ENCODE results near the gene CTDNEP1. TPM values are rescaled to one million over a fixed set of nuclear protein-coding genes. Genes with fewer than 3 reads are reported as not detected.

The CTDNEP1 gene
- total RNA-seq, 3 donors from 2014 or later (not counting 1 experiment from before 2014, with no cell fraction given), result 127 to 139 (median 131) TPM

- no peak overlapping the region for H3K27ac ChIP-seq (ENCODE audit: low read length)
- DNase-seq (no peak), ATAC-seq (no peak)
- H3K36me3 ChIP-seq (ENCODE audit: control insufficient read depth, insufficient read depth, low read length), result peaks cover 11% of the 10 kb centered on the region
- H3K9me3 Mint-ChIP-seq, result no peaks in the 10 kb centered on the region
- no peak overlapping the region for H3K4me3 ChIP-seq (ENCODE audit: low read length)
- no peaks in the 10 kb centered on the region for H3K9me3 ChIP-seq (ENCODE audit: control insufficient read depth, insufficient read depth, low read length)
- H3K4me1 ChIP-seq (ENCODE audit: control insufficient read depth, insufficient read depth, low read length), result peaks cover 55% of the 10 kb centered on the region
- peaks cover 0 to 14% of the 10 kb centered on the region in 2 donors for H3K27me3 Mint-ChIP-seq (ENCODE audit: low read depth in 2 of 2)
- H3K27ac Mint-ChIP-seq, result peak overlapping the region in 1 of 2 donors; percentile 98
- no peak overlapping the region for H3K4me3 Mint-ChIP-seq
- 73% methylated on average over 6 of the region's 6 CpGs for WGBS (ENCODE audit: insufficient coverage)
- intact Hi-C loops (cut with micrococcal nuclease), result loop anchor here (5.0 to 10.0 kb wide), 2 partner anchors 34 to 467 kb away; partner anchors contain the start of genes CTDNEP1, ELP5, TP53 and WRAP53
- TF ChIP-seq CTCF (IDR thresholded peaks at IDR 0.05), result no peak
- no peaks in the 10 kb centered on the region for H3K27me3 ChIP-seq (ENCODE audit: control insufficient read depth, insufficient read depth, low read length)
- H3K4me1 Mint-ChIP-seq, result peaks cover 34 to 67% of the 10 kb centered on the region in 2 donors
- H3K36me3 Mint-ChIP-seq, result no peaks in the 10 kb centered on the region
Measured at GRCh38 chr17:7218166-7218565, 33.4 kb downstream of the CTDNEP1 start.

GRCh38 chr17:7217113-7217987 lies 34.2 kb downstream of the CTDNEP1 start:
- 8% methylated on average over 27 of the region's 32 CpGs for WGBS (ENCODE audit: insufficient coverage)
- intact Hi-C loops (cut with micrococcal nuclease), result loop anchor here (5.0 to 10.0 kb wide), 2 partner anchors 35 to 467 kb away; partner anchors contain the start of genes CTDNEP1, ELP5, TP53 and WRAP53

GRCh38 chr17:7216242-7217112 lies 35.1 kb downstream of the CTDNEP1 start:
- peak overlapping the region in 1 of 2 donors; percentile 87 for H3K27ac Mint-ChIP-seq
- Histone ChIP-seq H3K27me3 (ENCODE audit: control insufficient read depth, insufficient read depth, low read length) (no peaks in the 10 kb centered on the region), H3K36me3 (ENCODE audit: control insufficient read depth, insufficient read depth, low read length) (no peaks in the 10 kb centered on the region), H3K4me3 (ENCODE audit: low read length) (no peak overlapping the region), H3K27ac (ENCODE audit: low read length) (no peak overlapping the region), H3K9me3 (ENCODE audit: control insufficient read depth, insufficient read depth, low read length) (no peaks in the 10 kb centered on the region), H3K4me1 (ENCODE audit: control insufficient read depth, insufficient read depth, low read length) (peaks cover 55% of the 10 kb centered on the region)
- no peaks in the 10 kb centered on the region for H3K36me3 Mint-ChIP-seq
- no peak for TF ChIP-seq CTCF (IDR thresholded peaks at IDR 0.05)
- peaks cover 7 to 14% of the 10 kb centered on the region in 2 donors for H3K27me3 Mint-ChIP-seq (ENCODE audit: low read depth in 2 of 2)
- ATAC-seq, result no peak
- intact Hi-C loops (cut with micrococcal nuclease), result loop anchor here (5.0 to 10.0 kb wide), 2 partner anchors 36 to 468 kb away; partner anchors contain the start of genes CTDNEP1, ELP5, TP53 and WRAP53
- 49% methylated on average over 7 of the region's 7 CpGs for WGBS (ENCODE audit: insufficient coverage)
- H3K4me1 Mint-ChIP-seq, result peaks cover 34 to 67% of the 10 kb centered on the region in 2 donors
- DNase-seq, result no peak
- H3K9me3 Mint-ChIP-seq, result no peaks in the 10 kb centered on the region
- H3K4me3 Mint-ChIP-seq, result peak overlapping the region; percentile 19

More at GRCh38 chr17:7217113-7217987, 34.2 kb downstream of the CTDNEP1 start:
- no peak overlapping the region for H3K27ac ChIP-seq (ENCODE audit: low read length)
- no peak overlapping the region for H3K4me3 ChIP-seq (ENCODE audit: low read length)
- no peaks in the 10 kb centered on the region for H3K36me3 Mint-ChIP-seq
- no peaks in the 10 kb centered on the region for H3K9me3 Mint-ChIP-seq
- H3K4me1 ChIP-seq (ENCODE audit: control insufficient read depth, insufficient read depth, low read length), result peaks cover 55% of the 10 kb centered on the region
- H3K27me3 Mint-ChIP-seq (ENCODE audit: low read depth in 2 of 2), result peaks cover 2 to 14% of the 10 kb centered on the region in 2 donors
- DNase-seq, result peak in 1 of 2 donors; percentile 47
- H3K27me3 ChIP-seq (ENCODE audit: control insufficient read depth, insufficient read depth, low read length), result no peaks in the 10 kb centered on the region
- peaks cover 4% of the 10 kb centered on the region for H3K36me3 ChIP-seq (ENCODE audit: control insufficient read depth, insufficient read depth, low read length)
- H3K27ac Mint-ChIP-seq, result peak overlapping the region in 1 of 2 donors; percentile 98
- no peak for ATAC-seq
- peak overlapping the region; percentile 17 for H3K4me3 Mint-ChIP-seq
- TF ChIP-seq CTCF (IDR thresholded peaks at IDR 0.05), result no peak
- H3K9me3 ChIP-seq (ENCODE audit: control insufficient read depth, insufficient read depth, low read length), result no peaks in the 10 kb centered on the region
- H3K4me1 Mint-ChIP-seq, result peaks cover 34 to 67% of the 10 kb centered on the region in 2 donors

All from natural killer cell (primary cell).